Heart left ventricle (tissue), 13 donors: ENCODE data around the gene SNX30.

Source experiments
- CTCF ChIP-seq, 12 donors: fragments of 200-600 bp; sonication (generic) in 4 of 12; IDR thresholded peaks; one replicate each; pipeline versions ENCODE4 v1.5.0 to v1.8.0; 2018 to 2022; ENCODE audit warnings: antibody characterized with exemption in 12 of 12, mild to moderate bottlenecking in 5 of 12
- POLR2A ChIP-seq, 2 donors: fragments of 450-650 bp; IDR thresholded peaks; one replicate each; pipeline ENCODE4 v1.6.1; 2017; ENCODE audit warnings: antibody characterized with exemption in 2 of 2, mild to moderate bottlenecking in 2 of 2, moderate library complexity in 2 of 2
- donor health status: ischemic (EF 13 %, LVEDD 7.1; RV severe dilation, severe dysfunction).
- donor health status: DM: no; HTN: yes; CAD: no.
- donor health status: DM: no; HTN: no; CAD: no.
- donor health status: ischemic (EF 25% LVEDD 6.9; RV normal size, moderate dysfunction).
- donor health status: ischemic (EF 25% LVEDD 5.7; RV mildly dilated, moderate dysfunction).
- donor health status: ischemic (EF 35%, LVEDD 5.7; RV mildly dilated, moderate dysfunction).
- donor health status: nonischemic (EF 11% LVEDD 7.7; RV severe dilation, severe dysfunction).
- donor health status: DM: yes; HTN: yes; CAD: no.
- donor health status: PGD.
- donor health status: ischemic (EF 29% LVEDD 5.4; RV normal size, mild dysfunction).
- donor health status: nonischemic (EF 23%, LVEDD 6.1; RV moderate dilation, normal function).

GRCh38 chr9:112858625-112859147, 108.1 kb downstream of the SNX30 start:
- TF ChIP-seq CTCF (IDR thresholded peaks at IDR 0.05) (no peak), POLR2A (IDR thresholded peaks at IDR 0.05) (no peak)
